Naive B cell (primary cell): Measurements from ENCODE around the gene SLC37A1. TPM values are rescaled to one million over a fixed set of nuclear protein-coding genes. Genes with fewer than 3 reads are reported as not detected.

Experiments
- ATAC-seq, 2 donors: fragments of 150-1000 bp; cut with Tn5 transposase; 2 replicates each; pipeline ENCODE4 v1.10.0; 2021; ENCODE audit warnings: low read depth in 2 of 2, mild to moderate bottlenecking in 2 of 2, moderate library complexity in 2 of 2
- DNase-seq: peaks from one replicate; pipeline ENCODE4 v3.0.0; 2022
- H3K27ac Mint-ChIP-seq, 6 donors: one replicate each; pipeline ENCODE4 v1.8.0; 2020 to 2022; ENCODE audit warnings: mild to moderate bottlenecking in 6 of 6, mixed read lengths in 6 of 6, moderate library complexity in 5 of 6, inconsistent platforms in 2 of 6
- H3K27me3 Mint-ChIP-seq, 3 donors: one replicate each; pipeline ENCODE4 v1.8.0; 2021 to 2022; ENCODE audit warnings: mixed read lengths in 3 of 3, mild to moderate bottlenecking in 1 of 3
- H3K36me3 Mint-ChIP-seq, 2 donors: one replicate each; pipeline ENCODE4 v1.8.0; 2020 to 2022; ENCODE audit warnings: mixed read lengths in 2 of 2, inconsistent platforms in 1 of 2, mild to moderate bottlenecking in 1 of 2
- H3K4me1 Mint-ChIP-seq, 3 donors: one replicate each; pipeline ENCODE4 v1.8.0; 2020 to 2022; ENCODE audit warnings: mixed read lengths in 3 of 3, inconsistent platforms in 1 of 3, mild to moderate bottlenecking in 1 of 3, moderate library complexity in 1 of 3
- H3K4me3 Mint-ChIP-seq, 8 donors: one replicate each; pipeline ENCODE4 v1.8.0; 2020 to 2022; ENCODE audit warnings: mild to moderate bottlenecking in 8 of 8, mixed read lengths in 8 of 8, moderate library complexity in 8 of 8, inconsistent platforms in 2 of 8
- H3K9me3 Mint-ChIP-seq, 7 donors: one replicate each; pipeline ENCODE4 v1.8.0; 2020 to 2022; ENCODE audit warnings: mixed read lengths in 7 of 7, mild to moderate bottlenecking in 5 of 7, inconsistent platforms in 2 of 7, moderate library complexity in 1 of 7
- polyA plus RNA-seq, 6 donors: library from polyadenylated mRNA; unstranded; fragments of 300-500 nt; fragmentation: Illumina TruSeq; gene quantifications; one replicate each; pipeline ENCODE4 v1.2.3, GENCODE V29; 2021; ENCODE audit warnings: low read depth in 6 of 6

The SLC37A1 gene
- polyA plus RNA-seq, 6 donors from 2014 or later: 4.9 to 15.7 (median 11.2) TPM

DNA sequence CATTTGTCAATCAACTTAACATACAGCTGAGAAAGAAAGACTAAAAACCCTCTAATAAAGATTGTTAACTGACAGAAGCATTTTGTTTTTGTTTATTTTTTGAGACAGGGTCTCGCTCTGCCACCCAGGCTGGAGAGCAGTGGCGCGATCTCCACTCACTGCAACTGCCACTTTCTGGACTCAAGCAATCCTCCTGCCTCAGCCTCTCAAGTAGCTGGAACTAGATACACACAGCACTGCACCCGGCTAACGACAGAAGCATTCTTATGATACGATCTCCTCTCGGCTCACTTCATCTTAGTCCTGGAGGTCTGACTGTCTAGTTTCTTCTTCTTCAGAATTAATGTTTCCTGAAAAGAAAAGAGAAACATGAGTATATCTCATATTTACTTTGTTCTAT lies 41.1 kb upstream of the SLC37A1 start:
- peak overlapping the region in 1 of 6 donors; percentile 39 for H3K27ac Mint-ChIP-seq
- DNase-seq: no peak
- H3K4me3 Mint-ChIP-seq: no peak overlapping the region
- H3K36me3 Mint-ChIP-seq: no peaks in the 10 kb centered on the region
- H3K9me3 Mint-ChIP-seq: no peaks in the 10 kb centered on the region
- H3K4me1 Mint-ChIP-seq: peaks cover 3 to 16% (median 5%) of the 10 kb centered on the region in 3 donors
- ATAC-seq: no peak
- peaks cover 0 to 28% (median 20%) of the 10 kb centered on the region in 3 donors for H3K27me3 Mint-ChIP-seq

DNA sequence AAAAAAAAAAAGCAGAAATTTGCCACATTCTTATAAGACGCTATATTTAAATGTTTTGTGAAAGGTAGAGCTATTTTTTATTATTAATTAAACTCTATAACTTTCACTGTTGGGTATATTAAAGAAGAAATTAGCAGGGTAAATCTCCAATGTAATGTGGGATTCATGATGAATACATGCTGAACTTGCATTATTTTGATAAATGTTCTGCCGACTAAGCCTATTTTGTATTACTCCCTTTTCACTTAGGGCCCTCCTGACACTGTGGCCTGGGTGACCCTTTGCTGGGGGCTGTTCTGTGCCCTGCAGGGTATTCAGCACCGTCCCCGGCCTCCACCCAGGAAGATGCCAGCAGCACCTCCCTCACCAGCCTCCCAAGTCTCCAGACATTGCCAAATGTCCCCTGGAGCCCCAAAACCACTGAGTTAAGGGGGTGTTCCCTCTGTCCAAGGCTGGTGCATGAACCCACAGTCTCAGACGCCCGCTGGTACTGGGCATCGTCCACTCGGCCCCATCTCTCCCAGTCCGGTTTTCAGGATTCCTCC lies 40.1 kb upstream of the SLC37A1 start:
- Mint-ChIP-seq H3K9me3 (no peaks in the 10 kb centered on the region), H3K36me3 (no peaks in the 10 kb centered on the region), H3K4me1 (peaks cover 0 to 15% (median 2%) of the 10 kb centered on the region in 3 donors), H3K27me3 (peaks cover 0 to 28% (median 20%) of the 10 kb centered on the region in 3 donors), H3K4me3 (no peak overlapping the region), H3K27ac (peak overlapping the region in 4 of 6 donors; percentile 69 to 96 (median 82))
- DNase-seq: no peak
- no peak for ATAC-seq

- Mint-ChIP-seq H3K36me3 (no peaks in the 10 kb centered on the region), H3K9me3 (no peaks in the 10 kb centered on the region), H3K27ac (peak overlapping the region; percentile 46 to 96 (median 88)), H3K4me3 (peak overlapping the region in 2 of 8 donors; percentile 37 to 59), H3K27me3 (peaks cover 0 to 28% (median 20%) of the 10 kb centered on the region in 3 donors), H3K4me1 (peaks cover 0 to 12% (median 2%) of the 10 kb centered on the region in 3 donors)
- ATAC-seq (peak; percentile 85 to 89), DNase-seq (peak; percentile 51)
Observed at GRCh38 chr21:42474043-42474831, 39.4 kb upstream of the SLC37A1 start.

DNA sequence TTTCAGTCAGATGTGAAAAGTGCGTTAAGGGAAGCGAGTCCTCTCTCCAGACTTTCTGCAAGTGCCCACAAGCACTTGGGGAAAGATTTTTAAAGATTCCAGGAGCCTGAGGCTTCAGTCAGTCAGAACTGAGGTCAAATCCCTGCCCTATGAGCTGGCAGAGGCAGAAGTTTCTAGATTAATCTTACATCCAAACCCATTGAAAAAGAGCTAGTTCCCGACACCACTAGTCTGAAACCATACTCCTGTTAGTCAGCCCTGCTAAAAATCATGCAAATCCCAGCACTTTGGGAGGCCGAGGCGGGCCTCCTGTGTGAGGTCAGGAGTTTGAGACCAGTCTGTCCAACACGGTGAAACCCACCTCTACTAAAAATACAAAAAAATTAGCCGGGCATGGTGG lies 38.6 kb upstream of the SLC37A1 start:
- DNase-seq: no peak

DNA sequence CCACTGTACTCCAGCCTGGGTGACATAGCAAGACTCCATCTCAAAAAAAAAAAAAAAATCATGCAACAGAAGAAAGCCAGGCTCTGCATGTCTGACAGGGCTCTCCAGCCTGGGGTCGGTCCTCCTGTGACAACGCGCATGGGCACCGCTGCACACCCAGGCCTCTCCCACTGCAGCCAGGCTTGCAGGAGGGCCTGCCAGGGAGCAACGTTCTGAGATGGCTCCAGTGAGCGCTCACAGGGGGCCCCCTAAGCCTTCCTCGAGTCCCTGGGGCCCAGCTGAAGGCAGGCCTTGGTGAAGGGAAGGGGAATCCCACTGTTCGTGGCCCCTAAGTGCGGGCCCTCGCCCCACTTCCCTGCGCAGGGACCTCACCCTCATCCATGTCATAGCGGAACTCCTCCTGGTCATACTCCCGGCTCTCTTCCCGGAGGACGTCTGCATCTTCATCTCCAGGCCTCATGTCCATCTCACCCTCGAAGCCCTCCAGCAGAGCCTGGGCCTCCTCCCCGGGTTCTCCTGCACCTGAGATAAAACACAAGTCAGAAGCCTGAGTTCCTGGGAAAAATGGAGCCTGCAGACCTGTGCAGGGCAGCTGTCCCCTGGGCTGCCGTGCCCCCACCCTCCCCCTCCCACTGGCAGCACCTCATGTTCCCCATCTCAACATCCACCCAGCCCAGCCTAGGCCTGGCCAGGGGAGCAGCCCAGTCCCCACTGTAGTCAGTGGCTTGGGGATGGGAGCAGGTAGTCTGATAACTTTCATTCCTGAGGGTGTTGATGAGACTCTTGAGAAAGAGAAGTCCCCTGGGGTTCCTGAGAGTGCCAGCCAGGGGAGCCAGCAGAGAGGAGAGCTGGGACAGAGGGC lies 37.9 kb upstream of the SLC37A1 start:
- peak overlapping the region in 2 of 8 donors; percentile 25 to 56 for H3K4me3 Mint-ChIP-seq
- ATAC-seq (no peak), DNase-seq (no peak)

More for the DNA sequence above, 38.6 kb upstream of the SLC37A1 start:
- H3K27me3 Mint-ChIP-seq: peaks cover 0 to 28% (median 20%) of the 10 kb centered on the region in 3 donors
- no peak overlapping the region for H3K4me3 Mint-ChIP-seq
- no peaks in the 10 kb centered on the region for H3K9me3 Mint-ChIP-seq
- no peak for ATAC-seq
- peaks cover 0 to 10% (median 0%) of the 10 kb centered on the region in 3 donors for H3K4me1 Mint-ChIP-seq
- H3K27ac Mint-ChIP-seq: peak overlapping the region in 5 of 6 donors; percentile 24 to 96 (median 86)
- H3K36me3 Mint-ChIP-seq: no peaks in the 10 kb centered on the region

GRCh38 chr21:42476388-42477331 lies 37.0 kb upstream of the SLC37A1 start:
- peak in 1 of 2 donors; percentile 40 for ATAC-seq
- no peak overlapping the region for H3K4me3 Mint-ChIP-seq
- no peaks in the 10 kb centered on the region for H3K36me3 Mint-ChIP-seq

More for the DNA sequence above, 37.9 kb upstream of the SLC37A1 start:
- Mint-ChIP-seq H3K36me3 (no peaks in the 10 kb centered on the region), H3K27ac (peak overlapping the region in 2 of 6 donors; percentile 86 to 91), H3K4me1 (peaks cover 0 to 10% (median 0%) of the 10 kb centered on the region in 3 donors), H3K9me3 (no peaks in the 10 kb centered on the region), H3K27me3 (peaks cover 0 to 28% (median 20%) of the 10 kb centered on the region in 3 donors)

DNA sequence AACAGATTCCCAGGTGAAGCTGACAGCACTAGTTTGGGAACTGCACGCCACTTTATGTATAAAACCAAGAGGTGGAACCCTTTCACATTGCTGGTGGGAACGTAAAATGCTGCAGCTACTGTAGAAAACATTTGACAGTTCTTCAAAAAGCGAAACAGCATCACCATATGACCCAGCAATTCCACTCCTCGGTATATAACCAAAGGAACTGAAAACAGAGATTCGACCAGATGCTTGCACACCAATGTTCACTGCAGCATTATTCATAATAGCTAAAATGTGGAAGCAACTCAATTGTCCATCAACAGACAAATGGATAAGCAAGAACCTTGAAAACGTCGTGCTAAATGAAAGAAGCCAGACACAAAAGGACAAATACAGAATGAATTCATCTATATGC lies 35.1 kb upstream of the SLC37A1 start:
- DNase-seq (no peak), ATAC-seq (no peak)
- H3K27me3 Mint-ChIP-seq: peaks cover 0 to 24% (median 12%) of the 10 kb centered on the region in 3 donors
- no peaks in the 10 kb centered on the region for H3K36me3 Mint-ChIP-seq
- no peak overlapping the region for H3K4me3 Mint-ChIP-seq
- peaks cover 0 to 10% (median 0%) of the 10 kb centered on the region in 3 donors for H3K4me1 Mint-ChIP-seq
- no peaks in the 10 kb centered on the region for H3K9me3 Mint-ChIP-seq
- H3K27ac Mint-ChIP-seq: no peak overlapping the region

More at GRCh38 chr21:42476388-42477331, 37.0 kb upstream of the SLC37A1 start:
- no peak for DNase-seq
- peaks cover 0 to 25% (median 20%) of the 10 kb centered on the region in 3 donors for H3K27me3 Mint-ChIP-seq
- no peaks in the 10 kb centered on the region for H3K9me3 Mint-ChIP-seq
- peaks cover 0 to 10% (median 0%) of the 10 kb centered on the region in 3 donors for H3K4me1 Mint-ChIP-seq
- peak overlapping the region in 3 of 6 donors; percentile 70 to 91 (median 88) for H3K27ac Mint-ChIP-seq

DNA sequence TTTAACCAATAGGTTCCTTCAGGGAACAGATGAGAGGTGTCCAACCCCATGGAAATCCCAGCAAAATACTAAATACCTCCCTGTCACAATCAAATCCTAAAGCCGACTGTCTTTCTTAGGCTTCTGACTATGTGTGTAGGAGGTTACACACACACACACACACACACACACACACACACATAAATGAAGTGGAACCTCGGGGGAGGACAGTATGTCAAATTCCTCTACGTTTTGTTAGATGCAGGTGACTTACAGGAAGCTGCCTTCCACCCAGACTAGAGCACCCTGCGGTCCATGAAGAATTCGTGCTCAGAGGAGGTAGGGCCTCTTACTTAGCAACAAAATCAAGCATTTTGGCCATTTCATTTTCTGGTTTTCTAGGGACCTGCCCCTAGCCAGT lies 34.1 kb upstream of the SLC37A1 start:
- no peaks in the 10 kb centered on the region for H3K9me3 Mint-ChIP-seq
- H3K4me3 Mint-ChIP-seq: no peak overlapping the region
- H3K27me3 Mint-ChIP-seq: peaks cover 0 to 14% (median 3%) of the 10 kb centered on the region in 3 donors
- ATAC-seq (no peak), DNase-seq (no peak)
- no peaks in the 10 kb centered on the region for H3K36me3 Mint-ChIP-seq
- H3K27ac Mint-ChIP-seq: peak overlapping the region in 2 of 6 donors; percentile 25 to 44
- H3K4me1 Mint-ChIP-seq: peaks cover 0 to 4% (median 0%) of the 10 kb centered on the region in 3 donors

- no peak overlapping the region for H3K4me3 Mint-ChIP-seq
- no peaks in the 10 kb centered on the region for H3K36me3 Mint-ChIP-seq
- H3K9me3 Mint-ChIP-seq: no peaks in the 10 kb centered on the region
- DNase-seq (no peak), ATAC-seq (no peak)
- H3K4me1 Mint-ChIP-seq: peaks cover 0 to 3% (median 0%) of the 10 kb centered on the region in 3 donors
- peaks cover 0 to 10% (median 0%) of the 10 kb centered on the region in 3 donors for H3K27me3 Mint-ChIP-seq
- H3K27ac Mint-ChIP-seq: no peak overlapping the region
Observed at GRCh38 chr21:42480736-42481135, 32.9 kb upstream of the SLC37A1 start.

- ATAC-seq: no peak
- H3K4me3 Mint-ChIP-seq: no peak overlapping the region
- peaks cover 0 to 12% (median 0%) of the 10 kb centered on the region in 3 donors for H3K27me3 Mint-ChIP-seq
- no peaks in the 10 kb centered on the region for H3K9me3 Mint-ChIP-seq
- no peak for DNase-seq
- no peaks in the 10 kb centered on the region for H3K36me3 Mint-ChIP-seq
- peaks cover 0 to 3% (median 0%) of the 10 kb centered on the region in 3 donors for H3K4me1 Mint-ChIP-seq
- no peak overlapping the region for H3K27ac Mint-ChIP-seq
Observed at GRCh38 chr21:42481169-42481568, 32.5 kb upstream of the SLC37A1 start.

DNA sequence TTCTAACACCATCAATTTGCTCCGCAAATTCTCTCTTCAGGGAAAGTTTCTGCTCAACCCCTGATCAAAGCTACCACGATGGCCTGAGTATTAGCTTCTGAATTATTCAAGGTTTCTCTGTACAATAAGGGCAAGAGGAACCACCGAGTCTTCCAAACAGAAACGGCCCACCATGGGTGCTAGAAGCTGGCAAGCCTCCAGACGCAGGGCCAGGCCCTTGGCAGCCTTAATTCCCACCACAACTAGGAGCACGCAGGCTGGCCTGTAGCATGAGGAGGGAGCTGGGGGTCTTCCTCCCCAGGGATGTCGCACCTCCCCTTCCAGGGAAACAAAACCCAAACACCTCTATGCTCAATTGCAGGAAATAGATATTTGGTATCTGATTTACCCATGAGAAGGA lies 28.7 kb upstream of the SLC37A1 start:
- Mint-ChIP-seq H3K4me1 (no peaks in the 10 kb centered on the region), H3K36me3 (no peaks in the 10 kb centered on the region), H3K9me3 (no peaks in the 10 kb centered on the region), H3K4me3 (no peak overlapping the region), H3K27me3 (peaks cover 0 to 31% (median 28%) of the 10 kb centered on the region in 3 donors), H3K27ac (no peak overlapping the region)
- DNase-seq: no peak
- no peak for ATAC-seq

DNA sequence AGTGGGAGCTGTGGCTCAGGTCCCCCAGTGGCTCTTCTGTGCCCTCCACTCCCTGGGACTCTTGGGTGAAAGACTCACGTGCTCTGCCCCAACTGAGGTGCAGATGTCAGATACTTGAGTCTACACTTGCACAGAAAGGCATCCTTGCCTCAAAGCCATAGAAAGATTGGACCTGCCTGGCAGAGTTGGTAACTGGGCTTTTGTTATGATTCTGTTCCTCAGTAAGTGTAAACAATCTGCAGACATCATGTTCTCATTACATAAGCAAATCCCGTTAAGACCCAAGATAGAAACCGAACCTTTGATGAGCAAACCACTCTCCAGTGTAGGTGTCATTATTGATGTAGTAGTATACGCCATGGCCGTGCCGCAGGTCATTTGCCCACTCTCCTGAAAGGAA lies 27.6 kb upstream of the SLC37A1 start:
- no peaks in the 10 kb centered on the region for H3K4me1 Mint-ChIP-seq
- H3K27ac Mint-ChIP-seq: no peak overlapping the region
- DNase-seq (no peak), ATAC-seq (no peak)
- peaks cover 0 to 31% (median 30%) of the 10 kb centered on the region in 3 donors for H3K27me3 Mint-ChIP-seq
- H3K4me3 Mint-ChIP-seq: no peak overlapping the region
- H3K9me3 Mint-ChIP-seq: no peaks in the 10 kb centered on the region
- no peaks in the 10 kb centered on the region for H3K36me3 Mint-ChIP-seq
